HG02973 (cell line): Measurements from ENCODE around the gene KLRC1.
"Not testable (repeated sequence)": the region's sequence is repeated elsewhere in the genome, so short reads cannot be mapped to it uniquely, and the experiment has no call there.

Experiments
- ATAC-seq: cut with Tn5 transposase; IDR thresholded peaks from one replicate; pipeline ENCODE4 v1.9.1; 2021; ENCODE audit warnings: moderate library complexity; ENCODE audit not compliant: unreplicated experiment

The KLRC1 gene

GRCh38 chr12:10453156-10453555 is at the start of gene KLRC1:
Gene KLRC1 (minus strand): TSS chr12:10453377. CDS start chr12:10451156, 2,221 bp downstream.
- ATAC-seq = no peak

GRCh38 chr12:10501030-10501429 is 47.9 kb upstream of the KLRC1 start:
- ATAC-seq = no peak

- no peak for ATAC-seq
Measured at GRCh38 chr12:10498042-10498441, 44.9 kb upstream of the KLRC1 start.

- no peak for ATAC-seq
Measured at GRCh38 chr12:10497602-10498001, 44.4 kb upstream of the KLRC1 start.

GRCh38 chr12:10491766-10492165 is 38.6 kb upstream of the KLRC1 start:
- no peak for ATAC-seq

- ATAC-seq = not testable (repeated sequence)
Measured at GRCh38 chr12:10487328-10487727, 34.2 kb upstream of the KLRC1 start.

GRCh38 chr12:10481901-10482300 is 28.7 kb upstream of the KLRC1 start:
- ATAC-seq = not testable (repeated sequence)

- not testable (repeated sequence) for ATAC-seq
Measured at GRCh38 chr12:10472808-10473207, 19.6 kb upstream of the KLRC1 start.

- no peak for ATAC-seq
Measured at GRCh38 chr12:10469701-10470100, 16.5 kb upstream of the KLRC1 start.

GRCh38 chr12:10466311-10466710 is 13.1 kb upstream of the KLRC1 start:
- no peak for ATAC-seq

GRCh38 chr12:10457760-10458159 is 4.6 kb upstream of the KLRC1 start:
- no peak for ATAC-seq

- no peak for ATAC-seq
Measured at GRCh38 chr12:10456856-10457255, 3.7 kb upstream of the KLRC1 start.

GRCh38 chr12:10455766-10456165 is 2.6 kb upstream of the KLRC1 start:
- ATAC-seq = no peak

GRCh38 chr12:10454531-10454930 is 1.4 kb upstream of the KLRC1 start:
- no peak for ATAC-seq

GRCh38 chr12:10448236-10448635 is 4.9 kb downstream of the KLRC1 start:
- ATAC-seq = no peak

GRCh38 chr12:10446052-10446451 is 7.1 kb downstream of the KLRC1 start:
- ATAC-seq = not testable (repeated sequence)

- not testable (repeated sequence) for ATAC-seq
Measured at GRCh38 chr12:10441144-10441543, 12.0 kb downstream of the KLRC1 start.

- ATAC-seq = not testable (repeated sequence)
Measured at GRCh38 chr12:10439608-10440274, 13.4 kb downstream of the KLRC1 start.

- ATAC-seq = not testable (repeated sequence)
Measured at GRCh38 chr12:10437601-10438000, 15.6 kb downstream of the KLRC1 start.

- not testable (repeated sequence) for ATAC-seq
Measured at GRCh38 chr12:10435816-10436215, 17.4 kb downstream of the KLRC1 start, which contains the start of gene KLRC2. Gene KLRC2 (minus strand): TSS chr12:10436010. CDS start chr12:10435986, 24 bp downstream.

GRCh38 chr12:10430623-10431022 is 22.6 kb downstream of the KLRC1 start:
- not testable (repeated sequence) for ATAC-seq

GRCh38 chr12:10425938-10426337 is 27.2 kb downstream of the KLRC1 start:
- not testable (repeated sequence) for ATAC-seq
